Posterior vena cava (tissue), 2 donors: ENCODE measurements around the gene USP9X. TPM values are rescaled to one million over a fixed set of nuclear protein-coding genes. Genes with fewer than 3 reads are reported as not detected.
"Not testable (repeated sequence)": the region's sequence is repeated elsewhere in the genome, so short reads cannot be mapped to it uniquely, and the experiment has no call there.

ENCODE experiments used
- DNase-seq: peaks from one replicate; pipeline ENCODE4 v3.0.0-alpha.2; 2020; ENCODE audit warnings: low spot score
- intact Hi-C, 2 donors: fragments of 100-400 bp; cut with DNase I; formaldehyde crosslinking; loops; one replicate each; pipeline versions ENCODE4 v1.14.1 to v1.14.2; 2022 to 2023
- total RNA-seq, 2 donors: library from RNA; stranded (reverse); fragmentation: NEBNext Ultra II Directional; extraction: Animal tissue kit (Norgen Biotek cat#: 25700); gene quantifications; one replicate each; pipeline ENCODE4 v1.2.1, GENCODE V29; 2021
- donor health status: DM: yes; HTN: yes; CAD: no.
- donor health status: DM: yes; HTN: yes; CAD: no.

The USP9X gene
- total RNA-seq, 2 donors from 2014 or later, result 74.4 to 84.0 TPM

DNA sequence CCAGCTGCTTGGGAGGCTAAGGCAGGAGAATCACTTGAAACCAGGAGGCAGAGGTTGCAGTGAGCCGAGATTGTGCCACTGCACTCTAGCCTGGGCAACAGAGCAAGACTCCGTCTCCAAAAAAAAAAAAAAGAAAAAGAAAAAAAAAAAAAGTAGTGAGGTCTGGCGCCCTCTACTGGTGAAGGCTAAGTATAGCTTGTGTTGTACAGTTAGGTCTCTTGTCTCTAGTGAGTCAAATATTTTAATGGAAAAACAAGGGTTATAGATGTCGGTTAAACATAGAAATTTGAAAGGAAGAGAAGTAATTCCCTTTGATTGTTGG lies 29.8 kb downstream of the USP9X start:
- DNase-seq, intact Hi-C loops: not testable (repeated sequence)

DNA sequence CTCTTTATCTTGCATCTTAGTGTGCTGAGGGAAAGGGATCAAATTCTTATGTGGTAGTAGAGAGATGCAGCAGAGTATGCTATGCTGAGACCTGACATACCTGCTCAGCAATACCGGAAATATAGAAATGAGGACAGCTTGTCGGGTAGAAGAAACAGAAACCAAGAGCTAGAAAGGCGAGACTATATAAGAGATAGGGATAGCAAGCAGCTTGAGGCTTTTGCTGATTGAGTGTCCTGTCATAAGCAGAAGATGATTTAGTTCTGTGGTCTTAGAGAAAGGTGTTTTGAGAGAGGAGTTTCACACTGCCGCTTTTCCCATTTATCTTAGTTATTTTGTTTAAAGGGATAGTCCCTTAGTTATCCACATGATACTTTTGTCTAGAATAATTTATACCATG lies 31.7 kb downstream of the USP9X start:
- no peak for DNase-seq

GRCh38 chrX:41118156-41118555 lies 32.9 kb downstream of the USP9X start:
- no peak for DNase-seq
- intact Hi-C loops, result no loop called here

More for the DNA sequence above, 31.7 kb downstream of the USP9X start:
- intact Hi-C loops, result no loop called here

- no peak for DNase-seq
- intact Hi-C loops, result loop anchor here in 1 of 2 donors (2.0 kb wide), 1 partner anchor 45 kb away; no protein-coding TSS in a partner anchor
These were observed 34.6 kb downstream of the USP9X start for GRCh38 chrX:41119803-41120202.

DNA sequence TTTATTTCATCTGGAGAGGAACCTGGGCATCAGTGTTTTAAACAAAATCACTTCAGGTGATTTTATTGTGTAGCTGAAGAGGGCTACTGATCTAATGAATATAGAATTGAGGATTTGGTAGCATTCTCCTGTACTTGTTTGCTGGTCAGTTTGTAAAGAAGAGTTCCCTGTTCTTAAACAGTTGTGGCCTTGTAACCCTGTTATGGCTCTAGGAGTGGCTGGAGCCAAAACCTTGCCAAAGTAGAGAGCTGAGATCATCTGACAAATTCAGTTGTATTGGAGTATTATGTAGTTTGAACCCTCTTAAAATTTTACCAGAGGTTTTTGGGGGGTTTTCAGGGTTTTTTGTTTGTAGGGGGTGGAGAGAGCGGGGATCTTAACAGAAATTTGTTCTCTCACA lies 36.5 kb downstream of the USP9X start:
- no peak for DNase-seq
- intact Hi-C loops, result loop anchor here in 1 of 2 donors (2.0 kb wide), 1 partner anchor 43 kb away; no protein-coding TSS in a partner anchor

DNA sequence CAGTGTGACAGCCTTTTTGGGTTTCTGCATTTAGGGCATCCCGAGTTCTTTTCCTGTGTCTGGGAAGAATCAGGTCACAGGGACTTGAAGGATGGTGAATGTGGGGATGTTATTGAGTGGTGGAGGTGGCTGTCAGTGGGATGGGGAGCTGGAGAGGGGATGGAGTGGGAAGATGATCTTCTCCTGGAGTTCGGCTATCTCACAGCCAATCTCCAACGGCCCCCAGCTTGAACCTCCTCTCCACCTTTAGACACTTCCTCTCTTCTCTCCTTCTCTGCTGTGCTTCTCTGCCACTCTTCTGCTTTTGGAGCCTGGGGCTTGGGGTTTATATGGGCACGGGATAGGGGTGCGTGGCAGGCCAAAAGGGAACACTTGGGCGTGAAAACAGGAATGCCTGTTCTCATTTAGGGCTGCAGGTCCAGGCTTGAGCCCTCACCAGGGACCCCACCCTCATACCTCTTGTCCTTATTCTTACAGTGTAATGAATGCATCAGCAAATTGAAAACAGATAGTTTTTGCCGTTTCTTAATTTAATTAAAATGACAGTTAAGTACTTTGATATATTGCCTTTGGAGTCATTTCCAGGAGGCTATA lies 37.5 kb downstream of the USP9X start:
- no peak for DNase-seq
- intact Hi-C loops, result no loop called here

DNA sequence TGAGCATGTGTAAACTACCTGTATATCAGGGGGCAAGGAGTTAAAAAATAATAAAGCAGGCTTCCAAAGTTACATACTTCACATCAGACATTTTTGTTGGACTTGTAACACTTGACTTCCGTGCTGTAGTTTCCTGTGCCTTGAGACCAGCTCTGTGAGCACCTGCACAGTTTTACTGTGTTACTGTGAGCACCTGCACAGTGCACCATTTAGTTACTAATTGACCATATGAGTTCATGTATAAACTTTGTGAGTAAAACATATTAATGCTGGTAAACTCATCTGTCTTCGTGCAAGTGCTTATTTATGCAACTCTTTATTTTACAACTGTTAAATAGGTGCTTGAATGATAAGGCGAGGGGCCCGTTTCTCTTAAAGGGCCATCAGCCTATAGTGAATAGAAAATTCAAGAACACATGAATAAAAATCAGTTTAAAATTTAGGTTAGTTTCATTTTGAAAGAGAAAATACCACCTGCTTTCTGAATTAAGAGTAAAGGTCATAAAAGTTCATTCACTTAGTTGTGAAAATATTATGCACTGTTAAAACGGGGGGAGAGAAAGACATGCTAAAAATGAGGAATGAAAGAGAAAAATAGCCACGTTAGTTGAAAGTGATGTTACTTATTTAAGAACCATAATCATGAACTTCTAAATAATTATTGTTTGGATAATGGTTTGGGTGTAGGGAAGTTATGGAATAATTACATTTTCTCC lies 42.4 kb downstream of the USP9X start:
- no peak for DNase-seq
- intact Hi-C loops, result loop anchor here in 1 of 2 donors (5.0 kb wide), 1 partner anchor 310 kb away; no protein-coding TSS in a partner anchor

GRCh38 chrX:41128955-41129354 lies 43.7 kb downstream of the USP9X start:
- no peak for DNase-seq
- intact Hi-C loops, result loop anchor here in 1 of 2 donors (5.0 kb wide), 1 partner anchor 312 kb away; no protein-coding TSS in a partner anchor

DNA sequence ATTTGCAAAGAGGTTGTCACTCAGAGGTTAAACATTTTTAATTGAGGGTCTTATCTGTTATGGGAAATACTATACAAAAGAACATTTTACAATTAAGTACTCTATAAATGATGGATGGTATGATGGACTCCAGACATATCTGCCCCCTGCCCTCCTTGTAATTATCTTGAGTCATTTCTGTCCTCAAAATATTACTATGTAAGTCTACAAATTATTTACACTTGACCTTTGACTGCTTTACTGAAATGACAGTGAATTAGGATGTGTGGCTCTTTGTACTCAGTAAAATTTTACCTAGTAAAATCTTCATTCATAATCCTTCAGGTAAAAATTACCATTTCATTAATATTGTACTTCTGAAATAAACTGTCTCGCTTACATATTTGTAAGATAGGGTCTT lies 46.5 kb downstream of the USP9X start:
- no peak for DNase-seq
- intact Hi-C loops, result no loop called here

DNA sequence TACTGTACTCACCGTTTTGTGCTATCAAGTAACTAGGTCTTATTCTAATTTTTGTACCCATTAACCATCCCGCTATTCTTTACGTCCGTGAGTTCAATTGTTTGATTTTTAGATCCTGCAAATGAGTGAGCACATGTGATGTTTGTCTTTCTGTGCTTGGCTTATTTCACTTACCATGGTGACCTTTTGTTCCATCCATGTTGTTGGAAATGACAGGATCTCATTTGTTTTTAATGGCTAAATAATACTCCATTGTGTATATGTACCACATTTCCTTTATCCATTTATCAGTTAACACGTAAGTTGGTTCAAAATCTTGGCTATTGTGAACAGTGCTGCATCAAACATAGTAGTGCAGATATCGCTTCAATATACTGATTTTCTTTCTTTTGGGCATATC lies 48.3 kb downstream of the USP9X start:
- no peak for DNase-seq
- intact Hi-C loops, result no loop called here

GRCh38 chrX:41137589-41137988 lies 52.3 kb downstream of the USP9X start:
- no peak for DNase-seq
- intact Hi-C loops, result loop anchor here in 1 of 2 donors (5.0 kb wide), 1 partner anchor 720 kb away; no protein-coding TSS in a partner anchor

DNA sequence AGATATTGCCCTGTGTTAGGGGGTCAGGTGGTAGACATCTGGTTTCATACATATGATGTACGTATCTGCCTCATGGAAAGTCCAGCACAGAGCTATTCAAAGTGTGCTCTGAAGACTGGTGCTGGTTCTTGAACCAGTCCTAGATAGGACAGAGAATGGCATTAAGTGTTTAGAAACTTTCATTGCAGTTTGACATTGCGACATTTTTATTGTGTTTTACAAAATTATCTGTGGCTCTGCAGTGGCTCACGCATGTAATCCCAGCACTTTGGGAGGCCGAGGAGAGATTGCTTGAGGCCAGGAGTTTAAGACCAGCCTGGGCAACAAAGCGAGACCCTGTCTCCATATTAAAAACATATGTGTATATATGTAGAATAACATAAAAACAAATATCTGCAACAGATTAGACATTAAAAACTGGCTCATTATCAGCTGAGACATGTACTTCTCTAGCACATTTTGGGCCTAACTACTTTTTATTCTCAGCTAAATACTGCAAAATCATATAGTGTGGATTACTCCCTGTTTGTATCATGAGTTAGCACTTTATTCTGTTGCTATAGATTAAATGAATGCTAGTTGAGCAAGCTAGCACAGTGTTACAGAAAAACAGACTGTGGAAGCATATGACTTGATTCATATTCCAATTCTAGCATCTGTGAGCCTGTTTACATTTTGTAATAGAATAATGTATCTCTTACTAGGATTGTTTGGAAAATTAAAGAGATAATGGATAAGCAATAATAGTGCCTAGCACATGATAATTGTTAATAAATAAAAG lies 57.1 kb downstream of the USP9X start:
- intact Hi-C loops, result no loop called here
- DNase-seq, result no peak

- intact Hi-C loops, result no loop called here
These were observed 59.6 kb downstream of the USP9X start for GRCh38 chrX:41144873-41145272.

DNA sequence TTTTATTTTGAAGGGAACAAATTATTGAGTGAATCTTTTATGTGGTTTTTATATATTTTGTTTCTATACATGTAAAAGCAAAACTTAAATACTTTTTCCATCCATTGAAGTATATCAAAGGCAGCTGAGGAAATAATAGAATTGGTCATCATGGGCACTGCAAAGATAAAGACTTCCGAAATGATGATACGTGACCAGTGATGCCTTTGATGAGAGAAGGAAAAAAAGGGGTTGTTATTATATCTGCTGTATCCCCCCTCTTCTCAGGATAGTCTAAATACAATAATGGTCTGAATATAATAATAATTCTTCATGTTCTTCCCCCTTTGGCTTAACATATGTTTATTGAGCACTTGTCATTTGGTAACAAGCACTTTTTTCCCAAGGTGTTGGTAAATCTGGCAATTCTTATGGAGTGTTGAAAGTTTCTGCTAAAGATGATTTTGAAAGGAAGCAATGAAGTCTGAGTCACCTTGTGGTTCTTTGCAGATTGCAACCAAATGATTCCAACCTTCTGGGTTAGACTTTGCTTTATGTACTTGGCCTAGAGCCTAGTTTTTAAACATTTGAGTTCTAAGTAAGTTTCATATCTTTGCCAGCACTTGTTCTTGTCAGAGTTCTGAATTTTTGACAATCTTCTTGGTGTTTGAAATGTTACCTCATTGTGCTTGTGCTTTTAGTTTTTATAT lies 60.8 kb downstream of the USP9X start:
- intact Hi-C loops, result no loop called here
- no peak for DNase-seq

More at GRCh38 chrX:41144873-41145272, 59.6 kb downstream of the USP9X start:
- DNase-seq, result no peak

GRCh38 chrX:41148553-41148952 lies 63.3 kb downstream of the USP9X start:
- DNase-seq, result no peak
- intact Hi-C loops, result no loop called here

- intact Hi-C loops, result no loop called here
- no peak for DNase-seq
These were observed 64.8 kb downstream of the USP9X start for GRCh38 chrX:41150043-41150442.

GRCh38 chrX:41151726-41152125 lies 66.5 kb downstream of the USP9X start:
- DNase-seq, intact Hi-C loops: not testable (repeated sequence)

- no peak for DNase-seq
- intact Hi-C loops, result no loop called here
These were observed 67.0 kb downstream of the USP9X start for GRCh38 chrX:41152221-41152620.

GRCh38 chrX:41153448-41153847 lies 68.2 kb downstream of the USP9X start:
- intact Hi-C loops, result no loop called here
- no peak for DNase-seq

- DNase-seq, result no peak
- intact Hi-C loops, result no loop called here
These were observed 68.7 kb downstream of the USP9X start for GRCh38 chrX:41153957-41154356.
